GM21717 (cell line): ENCODE data around the gene FCHO1.
"Not testable (repeated sequence)": the region's sequence is repeated elsewhere in the genome, so short reads cannot be mapped to it uniquely, and the experiment has no call there.

Source experiments
- ATAC-seq: cut with Tn5 transposase; IDR thresholded peaks from one replicate; pipeline ENCODE4 v1.9.1; 2021; ENCODE audit warnings: mild to moderate bottlenecking, moderate library complexity; ENCODE audit not compliant: unreplicated experiment

The FCHO1 gene

DNA sequence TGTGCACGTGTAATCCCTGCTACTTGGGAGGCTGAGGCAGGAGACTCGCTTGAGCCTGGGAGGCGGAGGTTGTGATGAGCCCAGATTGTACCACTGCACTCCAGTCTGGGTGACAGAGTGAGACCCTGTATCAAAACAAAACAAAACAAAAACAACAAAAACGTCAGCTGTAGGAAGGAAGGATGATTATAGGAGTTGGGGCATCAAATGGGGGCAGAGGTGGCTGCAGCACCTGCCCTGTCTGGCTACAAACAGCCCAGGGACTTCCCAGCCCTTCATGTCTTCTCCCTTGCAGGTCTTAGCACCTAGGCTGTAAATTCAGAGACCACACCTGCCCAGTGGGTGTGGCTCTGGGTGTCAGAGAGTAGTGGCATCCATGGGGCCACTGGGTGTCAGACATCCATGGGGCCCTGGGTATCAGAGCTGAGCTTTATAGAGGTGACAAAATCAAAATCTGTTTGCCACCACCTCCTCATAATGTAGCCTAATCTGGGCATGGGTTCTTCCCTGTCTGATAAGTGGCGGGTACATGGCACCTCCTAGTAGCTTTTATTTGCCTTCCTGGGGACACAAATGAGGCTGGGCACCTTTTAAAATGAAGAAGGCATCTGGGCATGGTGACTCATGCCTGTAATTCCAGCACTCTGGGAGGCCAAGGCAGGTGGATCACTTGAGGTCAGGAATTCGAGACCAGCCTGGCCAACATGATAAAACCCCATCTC lies 38.9 kb downstream of the FCHO1 start:
- ATAC-seq = no peak

DNA sequence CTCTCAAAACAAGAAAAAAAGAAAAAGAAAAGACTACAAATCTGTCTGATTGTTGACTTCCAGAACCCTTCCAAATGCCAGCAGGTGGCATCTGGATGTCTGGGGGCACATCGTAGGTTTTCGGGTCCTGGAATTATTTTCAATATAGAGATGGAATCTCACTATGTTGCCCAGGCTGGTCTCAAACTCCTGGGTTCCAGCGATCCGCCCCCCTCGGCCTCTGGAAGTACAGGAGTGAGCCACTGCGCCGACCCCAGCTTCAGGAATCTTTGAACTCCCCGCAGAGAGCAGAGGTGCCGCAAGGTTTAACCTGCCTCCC lies 43.1 kb downstream of the FCHO1 start:
- no peak for ATAC-seq

DNA sequence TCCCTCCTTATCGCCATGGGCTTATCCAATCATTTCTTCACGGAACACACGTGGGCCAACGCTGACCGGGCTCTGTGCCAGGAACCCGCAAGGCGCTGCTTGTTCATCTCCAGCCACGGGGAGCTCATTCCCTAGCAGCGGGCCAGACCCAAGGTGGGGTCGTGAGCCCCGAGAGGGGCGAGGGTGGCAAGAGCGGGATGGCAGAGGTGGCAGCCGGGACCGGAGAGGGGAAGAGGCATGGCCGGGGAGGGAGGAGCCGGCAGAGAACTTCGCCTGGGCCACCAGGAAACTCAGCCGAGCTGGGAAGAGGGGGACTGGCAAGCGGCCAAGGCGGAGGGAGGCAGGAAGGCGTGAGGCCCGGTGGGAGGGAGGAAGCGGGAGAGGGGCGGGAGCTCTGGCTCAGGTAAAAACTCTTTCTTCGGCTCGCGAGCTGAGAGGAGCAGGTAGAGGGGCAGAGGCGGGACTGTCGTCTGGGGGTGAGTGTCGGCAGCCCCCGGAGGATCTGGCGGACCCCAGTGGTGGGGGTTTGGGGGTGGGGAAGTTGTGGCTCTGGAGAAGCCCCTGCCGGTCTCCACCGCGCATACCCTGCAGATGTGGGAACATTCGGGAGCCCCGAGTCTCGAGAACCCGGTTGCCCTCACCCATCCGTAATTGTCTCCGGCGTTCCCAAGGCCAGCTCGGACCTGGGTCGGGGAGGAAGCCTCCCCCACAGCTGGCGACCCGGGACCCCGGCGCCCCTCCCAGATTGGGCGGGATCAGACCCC lies 43.6 kb downstream of the FCHO1 start, which contains the start of gene B3GNT3:
B3GNT3 (plus strand) TSS at position 408 of the 764 bp plus-strand sequence. CDS start 12,670 bp downstream, outside the sequence.
- no peak for ATAC-seq

DNA sequence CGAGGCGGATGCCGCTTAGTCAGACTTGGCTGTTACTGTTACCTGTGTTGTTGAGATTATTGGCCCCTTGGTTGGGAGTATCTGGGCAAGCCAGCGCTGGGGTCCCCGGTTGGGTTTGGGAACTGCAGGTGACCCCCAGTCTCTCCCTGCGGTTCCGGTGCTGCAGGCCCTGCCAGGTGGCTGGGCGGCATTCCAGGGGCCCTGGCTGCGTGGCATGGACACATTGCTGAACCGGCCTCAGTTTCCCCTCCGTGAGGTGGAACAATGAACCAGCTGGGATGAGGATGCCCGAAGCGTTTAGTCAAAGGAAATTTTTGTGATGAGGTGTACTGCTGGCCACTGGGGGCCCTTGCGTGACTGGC lies 44.2 kb downstream of the FCHO1 start:
- ATAC-seq = no peak

DNA sequence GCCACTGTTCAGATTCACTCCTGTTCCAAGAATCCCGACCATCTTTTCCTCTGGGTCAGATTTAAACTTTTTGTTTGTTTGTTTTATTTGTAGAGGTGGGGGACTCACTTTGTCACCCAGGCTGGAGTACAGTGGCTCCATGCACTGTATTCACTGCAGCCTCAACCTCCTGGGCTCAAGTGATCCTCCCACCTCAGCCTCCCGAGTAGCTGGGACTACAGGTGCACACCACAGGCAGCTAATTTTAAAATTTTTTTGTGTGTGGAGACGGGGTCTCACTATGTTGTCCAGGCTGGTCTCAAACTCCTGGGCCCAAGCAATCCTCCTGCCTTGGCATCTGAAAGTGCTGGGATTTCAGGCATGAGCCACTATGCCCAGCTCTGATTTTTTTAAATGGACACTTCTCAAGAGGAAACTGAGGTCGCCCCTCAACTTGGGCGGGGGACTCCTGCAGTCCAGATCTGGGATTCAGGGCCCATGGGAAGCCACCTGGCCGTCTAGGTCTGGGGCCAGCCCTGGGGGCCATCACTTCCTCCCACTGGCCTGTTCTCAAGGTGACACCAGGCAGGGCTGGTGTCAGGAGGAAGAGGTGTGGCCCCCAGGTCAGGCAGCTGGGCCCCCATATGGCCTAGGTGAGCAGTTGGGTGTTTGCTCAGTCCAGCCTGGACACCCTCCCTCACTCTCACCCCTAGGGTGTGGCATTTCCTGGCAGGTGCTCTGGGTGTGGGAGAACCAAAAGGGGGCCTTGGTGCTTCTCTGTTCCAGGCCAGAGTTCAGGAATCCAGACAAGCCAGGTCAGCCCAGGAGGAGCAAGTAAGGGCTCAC lies 44.9 kb downstream of the FCHO1 start:
- no peak for ATAC-seq

DNA sequence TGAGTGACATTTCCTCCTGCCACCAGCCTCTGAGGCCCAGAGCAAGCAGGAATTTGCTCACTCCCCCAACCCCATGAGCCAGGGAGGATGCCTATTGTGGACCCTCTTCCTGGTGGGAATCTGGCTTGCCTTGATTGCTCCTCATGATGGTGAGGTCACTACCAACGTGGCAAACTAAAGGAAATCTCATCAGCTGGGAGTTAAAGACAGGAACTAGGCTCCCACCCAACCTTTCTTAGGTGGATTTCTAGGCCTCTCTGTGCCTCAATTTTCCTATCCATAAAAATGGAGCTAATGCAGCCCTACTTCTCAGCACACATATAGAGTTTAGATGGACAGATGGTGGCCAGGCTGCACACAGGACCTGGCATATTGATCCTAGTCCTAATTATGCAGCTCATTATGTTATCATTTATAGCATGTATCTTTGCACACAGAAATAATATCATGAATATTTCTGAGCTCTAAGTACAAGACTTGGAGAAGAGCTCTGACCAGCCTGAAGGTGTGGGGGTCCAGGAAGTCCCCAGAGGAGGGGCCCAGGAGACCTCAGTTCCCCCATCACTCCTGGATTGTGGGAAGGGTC lies 45.7 kb downstream of the FCHO1 start:
- ATAC-seq = no peak

DNA sequence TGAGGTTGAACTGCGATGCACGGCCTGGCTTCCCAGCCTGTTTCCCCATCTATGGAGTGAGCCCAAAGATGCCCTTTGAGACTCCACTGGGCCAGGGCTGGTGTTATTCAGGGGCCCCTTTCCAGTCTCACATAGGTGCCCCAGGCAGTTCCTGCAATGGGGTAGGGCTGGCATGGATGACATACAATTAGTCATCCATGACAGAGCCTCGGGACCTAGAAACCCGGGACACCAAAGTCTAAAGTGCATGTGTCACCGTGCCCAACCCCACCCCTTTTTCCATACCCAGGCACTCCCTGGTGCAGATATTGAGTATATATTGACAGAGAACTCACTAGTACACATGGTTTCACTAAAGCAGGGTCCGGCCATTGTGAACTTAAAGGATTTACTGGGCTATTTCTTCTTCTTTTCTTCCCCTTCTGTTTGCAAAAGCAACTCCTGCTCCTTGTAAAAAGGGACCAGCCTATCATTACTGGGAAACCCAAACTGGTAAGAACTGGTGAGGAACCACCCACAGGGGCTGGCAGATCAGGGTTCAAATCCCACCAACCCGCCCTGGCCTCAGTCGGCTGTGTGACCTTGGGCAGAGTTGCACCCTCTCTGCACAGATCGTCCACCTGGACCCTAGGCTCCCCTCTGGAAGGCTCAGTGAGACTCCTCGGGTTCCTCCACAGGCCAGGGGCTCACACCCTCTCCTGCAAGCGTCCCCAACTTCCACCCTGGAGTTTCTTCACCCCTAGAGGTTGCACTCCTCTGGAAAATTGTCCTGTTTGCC lies 46.3 kb downstream of the FCHO1 start:
- no peak for ATAC-seq

DNA sequence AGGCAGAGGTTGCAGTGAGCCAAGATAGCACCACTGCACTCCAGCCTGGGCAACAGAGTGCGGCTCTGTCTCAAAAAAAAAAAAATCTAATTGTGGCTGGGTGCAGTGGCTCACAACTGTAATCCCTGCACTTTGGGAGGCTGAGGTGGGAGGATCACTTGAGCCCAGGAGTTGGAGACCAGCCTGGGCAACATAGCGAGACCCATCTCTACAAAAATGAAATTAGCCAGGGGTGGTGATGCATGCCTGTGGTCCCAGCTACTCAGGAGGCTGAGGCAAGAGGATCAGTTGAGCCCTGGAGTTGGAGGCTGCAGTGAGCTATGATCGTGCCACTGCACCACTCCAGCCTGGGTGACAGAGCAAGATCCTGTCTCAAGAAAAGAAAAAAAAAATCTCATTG lies 47.3 kb downstream of the FCHO1 start:
- ATAC-seq = not testable (repeated sequence)

DNA sequence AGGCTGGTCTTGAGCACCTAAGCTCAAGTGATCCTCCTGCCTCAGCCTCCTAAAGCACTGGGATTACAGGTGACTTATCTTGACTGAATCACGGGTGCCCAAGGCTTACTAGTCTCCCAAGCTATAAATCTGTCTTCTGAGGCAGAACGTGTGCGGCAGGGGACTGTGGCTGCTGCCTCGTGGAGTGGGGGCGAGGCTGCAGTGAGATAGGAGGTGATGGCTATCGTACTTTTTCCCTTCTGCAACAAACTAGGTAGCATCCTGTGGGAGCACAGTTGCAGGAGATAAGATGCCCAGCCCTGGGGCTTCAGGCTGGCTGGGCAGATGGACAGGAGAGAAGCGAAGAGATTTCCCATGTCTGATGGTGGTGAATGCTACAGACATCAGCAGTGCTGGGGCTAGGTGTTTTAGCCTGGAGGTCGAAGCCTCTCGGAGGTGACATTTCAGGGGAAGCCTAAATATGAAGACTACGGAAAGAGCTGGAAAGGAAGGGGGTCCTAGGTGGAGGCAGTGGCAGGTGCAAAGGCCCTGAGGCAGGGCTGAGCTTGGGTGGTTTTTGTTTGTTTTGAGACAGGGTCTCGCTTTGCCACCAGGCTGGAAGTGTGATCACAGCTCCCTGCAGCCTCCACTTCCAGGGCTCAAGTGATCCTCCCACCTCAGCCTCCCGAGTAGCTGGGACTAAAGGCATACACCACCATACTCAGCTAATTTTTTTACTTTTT lies 51.0 kb downstream of the FCHO1 start:
- no peak for ATAC-seq

DNA sequence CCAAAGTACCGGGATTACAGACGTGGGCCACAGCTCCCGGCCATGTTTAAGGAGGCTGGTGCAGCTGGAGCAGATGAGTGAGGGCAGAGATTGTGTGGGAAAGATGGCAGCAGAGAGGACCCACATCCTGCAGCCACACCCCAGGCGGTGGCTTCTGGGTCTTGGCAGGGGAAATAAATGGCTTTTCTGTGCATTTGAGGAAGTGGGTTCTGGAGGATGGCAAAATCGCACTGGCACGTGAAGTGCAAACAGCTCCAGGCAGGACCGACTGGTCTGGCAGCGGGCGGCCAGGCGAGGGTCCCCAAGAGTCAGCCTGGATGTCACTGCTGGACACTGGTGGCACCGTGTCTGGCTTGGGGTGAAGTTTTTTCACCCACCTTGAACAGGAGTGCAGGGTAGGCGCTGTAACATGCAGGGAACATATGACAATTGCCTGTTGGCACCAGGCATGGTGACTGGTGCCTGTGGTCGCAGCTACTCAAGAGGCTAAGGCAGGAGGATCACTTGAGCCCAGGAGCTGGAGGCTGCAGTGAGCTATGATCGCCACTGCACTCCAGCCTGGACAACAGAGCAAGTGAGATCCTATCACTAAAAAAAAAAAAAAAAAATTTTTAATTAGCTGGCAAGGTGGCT lies 52.1 kb downstream of the FCHO1 start:
- no peak for ATAC-seq

DNA sequence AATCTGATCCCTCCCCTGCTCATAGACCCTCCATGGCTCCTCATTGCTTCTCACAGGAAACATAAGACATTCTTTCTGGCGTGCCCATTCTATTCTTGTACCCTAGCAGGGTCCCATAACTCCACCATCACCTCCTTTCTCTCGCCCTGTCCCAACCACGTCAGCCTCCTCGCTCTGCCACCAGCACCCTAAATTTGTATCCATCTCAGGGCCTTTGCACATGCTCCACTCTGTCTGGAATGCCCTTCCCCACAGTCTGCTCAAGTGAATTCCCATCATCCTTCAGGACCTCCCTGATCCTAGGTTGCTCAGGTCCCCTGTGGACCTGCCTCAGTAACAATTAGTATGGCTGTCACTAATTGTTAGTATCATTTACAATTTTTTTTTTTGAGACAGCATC lies 54.1 kb downstream of the FCHO1 start:
- no peak for ATAC-seq

DNA sequence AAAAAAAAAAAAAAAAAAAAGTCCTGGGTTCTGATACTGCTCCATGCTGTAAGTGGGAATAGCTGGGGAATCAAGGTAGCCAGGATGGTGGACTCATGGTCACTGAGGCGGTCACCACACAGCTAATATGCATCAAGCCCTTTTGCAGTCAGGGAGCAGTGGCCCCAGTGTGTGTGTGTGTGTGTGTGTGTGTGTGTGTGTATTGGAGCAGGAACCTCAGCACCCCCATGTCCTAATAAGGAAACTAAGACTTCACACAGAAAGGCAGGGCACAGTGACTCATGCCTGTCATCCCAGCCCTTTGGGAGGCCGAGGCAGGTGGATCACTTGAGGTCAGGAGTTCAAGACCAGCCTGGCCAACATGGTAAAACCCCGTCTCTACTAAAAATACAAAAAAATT lies 55.7 kb downstream of the FCHO1 start:
- no peak for ATAC-seq

DNA sequence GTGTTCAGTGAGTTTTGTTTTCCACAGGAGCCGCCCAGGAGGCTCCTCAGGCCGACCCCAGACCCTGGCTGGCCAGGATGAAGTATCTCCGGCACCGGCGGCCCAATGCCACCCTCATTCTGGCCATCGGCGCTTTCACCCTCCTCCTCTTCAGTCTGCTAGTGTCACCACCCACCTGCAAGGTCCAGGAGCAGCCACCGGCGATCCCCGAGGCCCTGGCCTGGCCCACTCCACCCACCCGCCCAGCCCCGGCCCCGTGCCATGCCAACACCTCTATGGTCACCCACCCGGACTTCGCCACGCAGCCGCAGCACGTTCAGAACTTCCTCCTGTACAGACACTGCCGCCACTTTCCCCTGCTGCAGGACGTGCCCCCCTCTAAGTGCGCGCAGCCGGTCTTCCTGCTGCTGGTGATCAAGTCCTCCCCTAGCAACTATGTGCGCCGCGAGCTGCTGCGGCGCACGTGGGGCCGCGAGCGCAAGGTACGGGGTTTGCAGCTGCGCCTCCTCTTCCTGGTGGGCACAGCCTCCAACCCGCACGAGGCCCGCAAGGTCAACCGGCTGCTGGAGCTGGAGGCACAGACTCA lies 56.5 kb downstream of the FCHO1 start:
- ATAC-seq = no peak

DNA sequence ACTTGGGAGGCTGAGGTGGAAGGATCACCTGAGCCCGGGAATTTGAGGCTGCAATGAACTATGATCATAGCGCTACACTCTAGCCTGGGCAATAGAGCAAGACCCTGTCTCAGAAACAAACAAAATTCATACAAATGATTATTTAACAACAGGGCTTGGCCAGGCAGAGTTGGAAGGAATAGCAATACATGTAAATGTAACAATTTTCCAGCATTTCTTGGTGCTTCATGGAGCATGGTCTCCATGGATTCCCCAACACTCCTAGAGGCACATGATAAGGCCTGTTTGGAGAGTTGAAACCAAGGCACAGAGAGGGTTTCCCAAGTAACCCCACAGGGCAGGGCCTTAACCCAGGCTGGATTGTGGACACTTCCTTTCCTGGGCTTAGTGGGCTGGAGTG lies 59.8 kb downstream of the FCHO1 start:
- no peak for ATAC-seq

DNA sequence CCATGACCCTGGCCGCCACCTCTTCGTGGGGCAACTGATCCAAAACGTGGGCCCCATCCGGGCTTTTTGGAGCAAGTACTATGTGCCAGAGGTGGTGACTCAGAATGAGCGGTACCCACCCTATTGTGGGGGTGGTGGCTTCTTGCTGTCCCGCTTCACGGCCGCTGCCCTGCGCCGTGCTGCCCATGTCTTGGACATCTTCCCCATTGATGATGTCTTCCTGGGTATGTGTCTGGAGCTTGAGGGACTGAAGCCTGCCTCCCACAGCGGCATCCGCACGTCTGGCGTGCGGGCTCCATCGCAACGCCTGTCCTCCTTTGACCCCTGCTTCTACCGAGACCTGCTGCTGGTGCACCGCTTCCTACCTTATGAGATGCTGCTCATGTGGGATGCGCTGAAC lies 60.4 kb downstream of the FCHO1 start:
- no peak for ATAC-seq

DNA sequence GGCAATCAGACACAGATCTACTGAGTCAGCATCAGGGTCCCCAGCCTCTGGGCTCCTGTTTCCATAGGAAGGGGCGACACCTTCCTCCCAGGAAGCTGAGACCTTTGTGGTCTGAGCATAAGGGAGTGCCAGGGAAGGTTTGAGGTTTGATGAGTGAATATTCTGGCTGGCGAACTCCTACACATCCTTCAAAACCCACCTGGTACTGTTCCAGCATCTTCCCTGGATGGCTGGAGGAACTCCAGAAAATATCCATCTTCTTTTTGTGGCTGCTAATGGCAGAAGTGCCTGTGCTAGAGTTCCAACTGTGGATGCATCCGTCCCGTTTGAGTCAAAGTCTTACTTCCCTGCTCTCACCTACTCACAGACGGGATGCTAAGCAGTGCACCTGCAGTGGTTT lies 60.8 kb downstream of the FCHO1 start:
- no peak for ATAC-seq

DNA sequence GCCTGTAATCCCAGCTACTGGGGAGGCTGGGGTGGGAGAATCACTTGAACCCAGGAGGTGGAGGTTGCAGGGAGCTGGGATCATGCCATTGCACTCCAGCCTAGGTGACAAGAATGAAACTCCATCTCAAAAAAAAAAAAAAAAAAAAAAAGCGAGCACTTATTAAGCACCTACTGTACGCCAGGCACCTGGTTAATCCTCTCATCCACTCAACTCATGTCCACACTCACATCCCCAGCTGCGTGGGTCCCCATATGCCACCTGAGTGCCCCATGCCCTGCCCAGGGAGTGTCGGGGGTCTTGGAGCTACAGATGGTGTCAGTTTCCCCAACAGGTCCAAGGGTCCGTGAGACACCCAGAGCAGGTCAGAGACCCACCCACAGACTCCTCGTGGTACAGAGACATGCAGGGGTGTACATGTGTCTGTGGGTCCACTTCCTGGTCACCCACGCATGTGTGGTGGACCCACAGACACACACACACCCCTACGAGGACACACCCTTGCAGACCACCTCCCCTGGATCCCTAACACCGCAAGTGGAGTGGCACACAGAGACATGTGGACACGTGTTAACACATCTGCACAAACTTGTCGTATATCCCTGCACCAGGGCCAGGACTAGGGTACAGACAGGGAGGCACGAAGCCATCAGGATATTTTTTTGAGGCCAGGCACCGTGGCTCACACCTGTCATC lies 66.5 kb downstream of the FCHO1 start:
- no peak for ATAC-seq

DNA sequence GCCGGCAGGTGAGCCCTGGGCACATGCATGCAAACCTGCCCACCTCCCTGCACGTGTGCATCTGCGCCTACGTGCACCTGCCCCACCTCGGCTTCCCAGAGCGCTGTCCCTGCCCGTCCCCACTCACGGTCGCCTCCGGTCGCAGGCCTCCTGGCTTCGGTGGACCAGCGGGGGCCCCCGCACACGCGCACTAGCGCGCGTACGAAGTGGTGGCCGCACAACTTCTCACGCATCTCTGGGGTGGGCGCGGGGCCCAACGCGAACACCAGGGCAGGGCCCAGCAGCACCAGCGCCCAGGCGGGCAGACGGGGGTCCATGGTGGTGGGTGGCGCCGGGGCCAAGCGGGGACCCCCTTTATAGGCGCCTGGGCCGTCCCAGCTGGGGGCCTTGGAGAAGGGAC lies 69.9 kb downstream of the FCHO1 start, which contains the start of gene INSL3:
INSL3 (minus strand) TSS at position 330 of the 400 bp plus-strand sequence; CDS start at position 317, 13 bp downstream.
- ATAC-seq = no peak
